ENCODE results near the gene AP1G1. TPM values are rescaled to one million over a fixed set of nuclear protein-coding genes. Genes with fewer than 3 reads are reported as not detected.
A peak's percentile ranks its signal among the peaks of the same experiment; 100 is the strongest.

AP1G1 gene
- total RNA-seq, 2 experiments from 2014 or later = 65.9 to 66.9 TPM

DNA sequence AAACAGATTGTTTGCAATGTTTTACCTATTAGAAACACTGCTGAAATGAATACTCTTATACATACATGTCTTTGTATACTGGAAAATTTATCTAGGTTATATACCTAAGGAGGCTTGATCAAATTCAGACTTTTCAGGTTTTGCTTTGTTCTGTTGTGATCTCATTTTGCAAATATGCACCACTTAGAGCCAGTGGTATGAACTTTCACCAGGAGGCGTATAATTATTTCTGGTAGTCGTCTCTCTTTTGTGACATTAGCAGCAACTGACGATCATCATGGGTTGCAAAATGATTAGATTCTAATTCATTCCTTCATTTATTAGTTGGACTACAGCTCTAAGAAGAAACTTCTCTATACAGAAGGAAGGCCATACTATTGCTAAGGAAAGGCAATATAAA is 26.9 kb downstream of the AP1G1 start:
- peaks cover 9% of the 10 kb centered on the region for H3K36me3 Mint-ChIP-seq
- H3K4me1 Mint-ChIP-seq (ENCODE audit: low read depth) = peaks cover 32% of the 10 kb centered on the region
- H3K27me3 Mint-ChIP-seq = no peaks in the 10 kb centered on the region
- H3K9me3 Mint-ChIP-seq = no peaks in the 10 kb centered on the region
- no peak overlapping the region for H3K27ac Mint-ChIP-seq
- intact Hi-C loops (cut with micrococcal nuclease) = no loop called here
- POLR2A ChIA-PET = interaction anchor here (1.1 kb wide), 1 partner anchor 8 kb away, joined by 3 read pairs; no protein-coding TSS in a partner anchor
- no peak overlapping the region for H3K4me3 Mint-ChIP-seq
- CTCF ChIA-PET = no interaction called here
- DNase-seq = no peak

DNA sequence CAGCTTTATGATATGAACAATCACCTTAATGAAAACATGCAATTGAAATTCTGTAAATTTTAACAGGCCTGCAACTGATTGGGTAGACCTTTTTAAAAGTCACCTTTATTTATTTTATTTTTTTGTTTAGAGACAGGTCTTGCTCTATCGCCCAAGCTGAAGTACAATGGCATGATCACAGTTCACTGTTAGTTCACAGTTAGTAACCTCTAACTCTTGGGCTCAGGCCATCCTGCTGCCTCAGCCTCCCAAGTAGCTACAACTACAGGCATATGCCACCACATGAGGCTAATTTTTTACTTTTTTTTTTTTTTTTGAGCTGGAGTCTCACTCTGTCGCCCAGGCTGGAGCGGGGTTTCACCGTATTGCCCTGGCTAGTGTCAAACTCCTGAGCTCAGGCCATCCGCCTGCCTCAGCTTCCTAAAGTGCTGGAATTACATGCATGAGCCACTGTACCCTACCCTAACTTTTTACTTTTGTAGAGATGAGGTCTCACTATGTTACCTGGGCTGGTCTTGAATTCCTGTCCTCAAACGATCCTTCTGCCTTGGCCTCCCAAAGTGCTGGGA is 28.0 kb downstream of the AP1G1 start:
- Mint-ChIP-seq H3K4me1 (ENCODE audit: low read depth) (peaks cover 44% of the 10 kb centered on the region), H3K27me3 (no peaks in the 10 kb centered on the region), H3K9me3 (no peaks in the 10 kb centered on the region), H3K36me3 (peaks cover 13% of the 10 kb centered on the region), H3K27ac (no peak overlapping the region), H3K4me3 (no peak overlapping the region)
- ChIA-PET POLR2A (interaction anchor here (0.5 to 1.1 kb wide), 2 partner anchors 9 to 95 kb away, joined by 3 read pairs; no protein-coding TSS in a partner anchor), CTCF (no interaction called here)
- intact Hi-C loops (cut with micrococcal nuclease) = no loop called here
- no peak for DNase-seq

DNA sequence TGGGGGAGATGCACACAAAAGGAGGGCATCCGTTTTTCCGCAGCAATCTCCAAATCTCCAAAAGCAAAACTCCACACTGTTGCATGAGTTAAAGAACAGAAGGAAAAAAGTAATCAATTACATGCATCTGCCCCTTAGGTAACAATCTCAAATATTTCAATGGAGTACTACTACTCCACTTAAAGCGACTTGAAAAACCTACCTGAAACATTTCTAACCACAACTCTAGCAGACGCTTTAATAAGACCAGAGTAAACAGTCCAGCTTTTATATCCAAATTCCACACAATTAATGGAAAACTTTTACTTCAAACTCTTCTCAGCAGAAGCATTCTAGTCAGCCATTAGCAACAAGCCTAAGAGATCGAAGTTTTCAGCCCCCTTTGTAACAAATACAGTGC is 29.9 kb downstream of the AP1G1 start:
- ChIA-PET CTCF (no interaction called here), POLR2A (no interaction called here)
- Mint-ChIP-seq H3K4me1 (ENCODE audit: low read depth) (peaks cover 43% of the 10 kb centered on the region), H3K27me3 (no peaks in the 10 kb centered on the region), H3K36me3 (peaks cover 13% of the 10 kb centered on the region), H3K9me3 (no peaks in the 10 kb centered on the region), H3K4me3 (no peak overlapping the region), H3K27ac (no peak overlapping the region)
- no peak for DNase-seq
- intact Hi-C loops (cut with micrococcal nuclease) = no loop called here

DNA sequence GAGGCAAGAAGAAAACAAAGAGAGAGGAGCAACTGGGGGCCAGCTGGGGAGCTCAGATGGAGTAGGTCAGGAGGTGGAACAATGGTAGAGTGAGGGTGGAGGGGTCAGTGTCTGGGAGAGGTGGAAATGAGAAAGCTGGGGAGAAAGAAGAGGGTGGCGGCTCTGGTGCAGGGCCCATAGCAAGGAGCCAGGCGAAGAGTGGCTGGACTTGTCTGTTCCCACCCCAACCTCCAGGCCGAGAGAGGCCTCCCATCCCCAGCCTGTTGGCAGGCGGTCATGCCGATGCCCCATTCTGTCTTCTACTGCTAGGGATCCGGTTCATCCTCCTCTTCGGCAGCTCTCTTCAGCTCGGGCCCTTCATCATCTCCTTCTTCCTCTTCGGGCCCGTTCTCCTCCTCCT is 31.3 kb downstream of the AP1G1 start:
- peaks cover 41% of the 10 kb centered on the region for H3K4me1 Mint-ChIP-seq (ENCODE audit: low read depth)
- intact Hi-C loops (cut with micrococcal nuclease) = loop anchor here (2.0 kb wide), 1 partner anchor 31 kb away; the partner anchor contains the start of gene AP1G1
- H3K27ac Mint-ChIP-seq = peak overlapping the region; percentile 65
- ChIA-PET CTCF (interaction anchor here (0.9 kb wide), 1 partner anchor 105 kb away, joined by 5 read pairs; no protein-coding TSS in a partner anchor), POLR2A (no interaction called here)
- no peaks in the 10 kb centered on the region for H3K9me3 Mint-ChIP-seq
- peaks cover 18% of the 10 kb centered on the region for H3K36me3 Mint-ChIP-seq
- H3K27me3 Mint-ChIP-seq = no peaks in the 10 kb centered on the region
- no peak overlapping the region for H3K4me3 Mint-ChIP-seq
- no peak for DNase-seq

DNA sequence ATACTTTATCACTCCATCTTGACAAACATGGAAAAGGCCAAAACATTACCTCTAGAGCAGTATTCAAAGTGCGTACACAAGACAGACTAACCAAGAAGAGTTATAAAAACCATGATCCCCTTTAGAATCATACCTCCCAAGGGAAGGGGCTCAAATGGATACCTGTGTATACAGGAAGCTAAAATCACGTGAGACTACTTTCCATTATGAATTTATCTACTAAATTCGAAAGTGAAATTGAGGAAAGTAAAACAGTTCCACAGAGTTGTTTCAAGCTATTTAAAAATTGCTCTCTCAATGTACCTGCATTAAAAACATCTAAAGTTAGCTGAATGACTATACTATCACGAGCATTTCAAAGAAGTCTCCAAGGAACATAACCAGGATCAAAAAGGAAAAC is 32.7 kb downstream of the AP1G1 start:
- Mint-ChIP-seq H3K27ac (peak overlapping the region; percentile 57), H3K4me3 (no peak overlapping the region), H3K27me3 (no peaks in the 10 kb centered on the region), H3K9me3 (no peaks in the 10 kb centered on the region), H3K4me1 (ENCODE audit: low read depth) (peaks cover 34% of the 10 kb centered on the region), H3K36me3 (peaks cover 25% of the 10 kb centered on the region)
- ChIA-PET POLR2A (no interaction called here), CTCF (interaction anchor here (1.4 to 1.5 kb wide), 2 partner anchors 10 to 107 kb away, joined by 3 to 6 read pairs; no protein-coding TSS in a partner anchor)
- intact Hi-C loops (cut with micrococcal nuclease) = loop anchor here (2.0 kb wide), 1 partner anchor 33 kb away; the partner anchor contains the start of gene AP1G1
- DNase-seq = no peak

DNA sequence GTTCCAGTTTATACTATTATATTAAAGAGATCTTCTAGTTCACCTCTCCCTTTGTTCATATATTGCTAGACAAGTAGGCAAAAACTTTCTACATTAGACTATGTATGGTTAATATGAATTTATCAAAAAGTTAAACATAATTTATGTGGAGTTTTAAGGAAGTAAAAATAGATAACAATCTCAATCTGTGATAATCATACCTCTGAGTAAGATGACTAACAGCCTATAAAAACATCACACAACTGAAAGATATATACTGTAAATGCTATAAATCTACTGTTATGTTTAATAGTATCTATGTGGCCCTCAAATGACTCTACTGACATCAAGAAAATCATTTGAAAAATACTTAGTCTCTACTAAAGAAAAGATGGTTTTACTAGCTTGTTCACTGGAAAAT is 37.1 kb downstream of the AP1G1 start:
- POLR2A ChIA-PET = no interaction called here
- intact Hi-C loops (cut with micrococcal nuclease) = no loop called here

DNA sequence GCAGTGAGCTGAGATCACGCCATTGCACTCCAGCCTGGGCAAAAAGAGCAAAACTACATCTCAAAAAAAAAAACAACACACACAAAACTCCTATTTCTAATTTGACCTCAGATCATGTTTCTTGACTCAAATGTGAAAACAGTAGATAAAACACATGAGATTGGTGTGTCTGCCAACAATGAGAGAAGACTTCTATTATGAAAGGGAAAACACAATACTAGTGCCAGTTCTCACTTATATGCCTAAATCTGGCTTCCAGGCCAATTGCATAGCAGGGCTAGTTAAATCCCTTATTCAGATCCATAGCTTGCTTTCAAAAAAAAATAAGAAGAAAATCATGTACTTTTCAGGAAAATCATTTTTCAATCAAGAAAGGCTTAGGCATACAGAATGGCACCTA is 39.4 kb downstream of the AP1G1 start:
- DNase-seq = no peak
- peaks cover 23% of the 10 kb centered on the region for H3K36me3 Mint-ChIP-seq
- intact Hi-C loops (cut with micrococcal nuclease) = no loop called here

More for the DNA sequence above, 37.1 kb downstream of the AP1G1 start:
- H3K27me3 Mint-ChIP-seq = no peaks in the 10 kb centered on the region
- no peak overlapping the region for H3K4me3 Mint-ChIP-seq
- H3K36me3 Mint-ChIP-seq = peaks cover 27% of the 10 kb centered on the region
- H3K27ac Mint-ChIP-seq = no peak overlapping the region
- DNase-seq = no peak
- H3K4me1 Mint-ChIP-seq (ENCODE audit: low read depth) = peaks cover 25% of the 10 kb centered on the region
- no peaks in the 10 kb centered on the region for H3K9me3 Mint-ChIP-seq
- CTCF ChIA-PET = no interaction called here

DNA sequence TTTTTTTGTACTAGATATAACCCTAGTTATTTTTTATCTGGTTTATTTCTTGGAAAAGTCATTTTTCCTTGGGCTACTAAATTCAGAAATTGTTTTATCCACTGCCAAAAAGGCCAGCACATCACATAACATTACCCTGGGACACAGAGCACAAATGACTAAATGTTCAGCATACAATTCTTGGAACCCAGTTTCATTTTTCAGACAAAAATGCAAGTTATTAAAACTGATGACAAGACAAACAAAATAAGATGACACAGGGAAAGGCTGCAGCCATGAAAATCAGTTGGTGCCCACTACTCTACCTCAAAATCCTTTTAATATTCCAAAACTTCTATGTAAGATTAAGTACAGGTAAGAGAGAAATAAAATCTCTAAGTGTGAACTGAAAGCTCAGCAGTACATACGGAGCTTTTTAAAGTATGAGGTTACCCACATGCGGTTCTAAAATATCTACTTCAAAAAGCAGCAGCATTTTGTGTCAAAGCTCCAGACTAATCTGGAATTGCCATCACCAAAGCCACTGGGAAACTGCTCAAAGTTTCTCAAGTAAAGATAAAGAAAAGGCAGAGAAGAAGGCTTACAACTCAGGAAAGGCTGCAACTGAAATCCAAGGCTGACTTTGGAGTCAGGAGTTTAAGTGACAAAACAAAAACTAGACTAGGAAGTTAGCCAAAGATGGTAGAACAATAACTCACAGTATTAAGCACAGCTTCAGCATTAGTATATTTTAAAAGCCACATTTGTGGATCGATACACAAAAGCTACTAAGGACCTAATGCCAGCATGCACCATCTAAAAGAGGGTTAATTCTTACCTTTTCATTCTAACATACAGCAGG is 41.4 kb downstream of the AP1G1 start:
- ChIA-PET POLR2A (interaction anchor here (0.6 kb wide), 1 partner anchor 126 kb away, joined by 3 read pairs; no protein-coding TSS in a partner anchor), CTCF (interaction anchor here (0.9 to 1.0 kb wide), 2 partner anchors 9 to 194 kb away, joined by 3 to 5 read pairs; no protein-coding TSS in a partner anchor)
- peak overlapping the region; percentile 43 for H3K27ac Mint-ChIP-seq
- DNase-seq = no peak
- intact Hi-C loops (cut with micrococcal nuclease) = no loop called here
- peaks cover 31% of the 10 kb centered on the region for H3K36me3 Mint-ChIP-seq
- peaks cover 14% of the 10 kb centered on the region for H3K4me1 Mint-ChIP-seq (ENCODE audit: low read depth)
- H3K4me3 Mint-ChIP-seq = no peak overlapping the region
- H3K27me3 Mint-ChIP-seq = no peaks in the 10 kb centered on the region
- no peaks in the 10 kb centered on the region for H3K9me3 Mint-ChIP-seq

More for the DNA sequence above, 39.4 kb downstream of the AP1G1 start:
- H3K27me3 Mint-ChIP-seq = no peaks in the 10 kb centered on the region
- ChIA-PET CTCF (interaction anchor here (1.0 kb wide), 1 partner anchor 114 kb away, joined by 4 read pairs; no protein-coding TSS in a partner anchor), POLR2A (interaction anchor here (0.7 kb wide), 1 partner anchor 20 kb away, joined by 3 read pairs; no protein-coding TSS in a partner anchor)
- H3K4me1 Mint-ChIP-seq (ENCODE audit: low read depth) = peaks cover 14% of the 10 kb centered on the region
- H3K9me3 Mint-ChIP-seq = no peaks in the 10 kb centered on the region
- no peak overlapping the region for H3K27ac Mint-ChIP-seq
- no peak overlapping the region for H3K4me3 Mint-ChIP-seq

DNA sequence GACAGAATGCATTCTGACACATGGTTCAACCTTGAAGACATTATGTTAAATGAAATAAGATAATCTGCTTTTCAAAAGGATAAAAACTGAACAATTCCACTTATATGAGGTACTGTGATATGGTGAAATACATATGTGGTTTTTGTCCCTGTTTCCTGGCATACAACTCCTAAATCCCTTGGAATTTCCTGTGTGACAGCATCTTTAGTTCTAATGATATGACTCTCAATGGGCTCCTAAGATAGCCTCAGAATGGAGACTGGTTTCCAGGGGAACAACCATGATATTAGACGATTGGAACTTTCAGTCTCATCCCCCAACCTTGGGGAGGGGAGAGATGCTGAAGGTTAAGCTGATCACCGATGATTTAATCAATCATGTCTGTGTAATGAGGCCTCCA is 46.4 kb downstream of the AP1G1 start:
- peaks cover 10% of the 10 kb centered on the region for H3K4me1 Mint-ChIP-seq (ENCODE audit: low read depth)
- intact Hi-C loops (cut with micrococcal nuclease) = no loop called here
- H3K4me3 Mint-ChIP-seq = no peak overlapping the region
- H3K36me3 Mint-ChIP-seq = peaks cover 32% of the 10 kb centered on the region
- DNase-seq = no peak
- H3K27me3 Mint-ChIP-seq = no peaks in the 10 kb centered on the region
- H3K27ac Mint-ChIP-seq = no peak overlapping the region
- no peaks in the 10 kb centered on the region for H3K9me3 Mint-ChIP-seq
- CTCF ChIA-PET = no interaction called here
- POLR2A ChIA-PET = no interaction called here

DNA sequence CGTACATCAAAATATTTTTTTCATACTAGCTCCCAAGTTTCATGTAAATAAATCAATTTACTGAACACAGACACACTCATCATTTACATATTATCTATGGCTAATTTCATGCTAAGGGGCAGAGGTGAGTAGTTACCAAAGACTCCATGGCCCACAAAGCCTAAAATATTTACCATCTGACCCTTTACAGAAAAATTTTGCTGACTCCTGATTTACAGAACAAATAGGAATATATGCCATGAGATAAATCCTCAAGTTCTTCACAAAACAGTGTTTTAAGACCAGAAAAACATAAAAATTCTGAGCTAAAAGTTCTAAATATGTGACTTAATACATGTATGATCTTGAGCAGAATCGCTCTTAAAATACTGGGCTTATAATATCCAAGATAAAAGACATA is 47.5 kb downstream of the AP1G1 start:
- Mint-ChIP-seq H3K36me3 (peaks cover 40% of the 10 kb centered on the region), H3K4me1 (ENCODE audit: low read depth) (peaks cover 4% of the 10 kb centered on the region), H3K4me3 (no peak overlapping the region), H3K27ac (no peak overlapping the region), H3K27me3 (no peaks in the 10 kb centered on the region), H3K9me3 (no peaks in the 10 kb centered on the region)
- CTCF ChIA-PET = interaction anchor here (1.1 kb wide), 1 partner anchor 123 kb away, joined by 4 read pairs; the partner anchor contains the start of gene ZNF821
- intact Hi-C loops (cut with micrococcal nuclease) = no loop called here
- POLR2A ChIA-PET = no interaction called here
- DNase-seq = no peak

DNA sequence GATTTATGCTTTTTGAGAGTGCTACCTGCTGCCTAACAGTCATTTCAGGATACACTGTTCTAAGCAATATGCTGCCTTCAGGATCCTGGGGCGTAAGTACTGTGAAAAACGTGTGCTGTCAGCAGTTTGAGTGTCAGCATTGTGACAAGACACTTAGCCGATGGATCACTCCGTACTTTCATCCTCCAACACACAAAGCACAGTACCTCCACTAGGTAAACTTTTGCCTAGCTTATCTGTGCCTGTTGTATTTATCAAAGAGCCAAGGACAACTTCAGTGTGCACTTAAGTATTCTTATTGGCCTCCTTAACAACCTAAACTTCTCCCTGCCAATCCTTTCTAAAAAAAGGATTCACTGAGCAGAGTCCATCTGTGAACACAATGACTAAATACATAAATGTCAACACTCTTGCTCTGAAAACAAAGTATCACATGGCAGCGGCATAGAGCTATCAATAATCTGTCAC is 50.3 kb downstream of the AP1G1 start:
- peak overlapping the region; percentile 24 for H3K27ac Mint-ChIP-seq
- H3K9me3 Mint-ChIP-seq = no peaks in the 10 kb centered on the region
- intact Hi-C loops (cut with micrococcal nuclease) = loop anchor here (10.0 kb wide), 1 partner anchor 206 kb away; no protein-coding TSS in a partner anchor
- H3K27me3 Mint-ChIP-seq = no peaks in the 10 kb centered on the region
- H3K4me1 Mint-ChIP-seq (ENCODE audit: low read depth) = peaks cover 20% of the 10 kb centered on the region
- H3K4me3 Mint-ChIP-seq = no peak overlapping the region
- no peak for DNase-seq
- POLR2A ChIA-PET = no interaction called here
- CTCF ChIA-PET = no interaction called here
- H3K36me3 Mint-ChIP-seq = peaks cover 49% of the 10 kb centered on the region

DNA sequence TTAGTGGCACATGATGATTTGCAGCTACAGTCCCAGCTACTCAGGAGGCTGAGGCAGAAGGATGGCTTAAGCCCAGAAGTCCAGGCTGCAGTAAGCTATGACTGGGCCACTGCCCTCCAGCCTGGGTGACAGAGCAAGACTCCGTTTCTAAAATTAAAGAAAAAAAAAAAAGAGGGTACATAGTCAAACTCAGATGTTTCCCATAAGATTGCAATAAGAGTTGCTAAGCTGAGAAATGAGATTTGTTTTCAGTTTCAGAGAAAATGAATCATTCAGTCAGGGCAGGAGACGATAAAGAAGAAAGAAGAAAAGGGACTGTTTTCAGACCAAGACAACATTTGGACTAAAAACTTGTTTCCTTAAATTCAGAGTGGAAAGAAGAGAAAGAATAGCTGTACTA is 54.0 kb downstream of the AP1G1 start:
- H3K36me3 Mint-ChIP-seq = peaks cover 36% of the 10 kb centered on the region
- H3K4me3 Mint-ChIP-seq = no peak overlapping the region

More for the DNA sequence above, 54.0 kb downstream of the AP1G1 start:
- intact Hi-C loops (cut with micrococcal nuclease) = loop anchor here (10.0 kb wide), 1 partner anchor 210 kb away; no protein-coding TSS in a partner anchor
- POLR2A ChIA-PET = interaction anchor here (0.6 to 1.0 kb wide), 3 partner anchors 53 to 207 kb away, joined by 3 to 8 read pairs (median 6); partner anchors contain the start of gene AP1G1
- CTCF ChIA-PET = interaction anchor here (0.8 to 1.5 kb wide), 2 partner anchors 12 to 144 kb away, joined by 3 to 5 read pairs; no protein-coding TSS in a partner anchor
- DNase-seq = peak; percentile 21
- Mint-ChIP-seq H3K9me3 (no peaks in the 10 kb centered on the region), H3K27me3 (no peaks in the 10 kb centered on the region), H3K4me1 (ENCODE audit: low read depth) (peaks cover 22% of the 10 kb centered on the region), H3K27ac (peak overlapping the region; percentile 65)

Data from activated CD4-positive, alpha-beta memory T cell treated with anti-CD3 and anti-CD28 coated beads for 36 hours (primary cell).